ENCODE measurements around the gene EPN3. TPM values are rescaled to one million over a fixed set of nuclear protein-coding genes. Genes with fewer than 3 reads are reported as not detected.

The EPN3 gene
- polyA plus RNA-seq, 1 donor (not counting 4 experiments of a cell fraction or from before 2014, with no cell fraction given) = 66.7 TPM

GRCh38 chr17:50484386-50485155 is 48.0 kb upstream of the EPN3 start:
- H3K27ac ChIP-seq (ENCODE audit: control insufficient read depth, insufficient read depth, low read length) = no peak overlapping the region
- FAIRE-seq (no peak), DNase-seq (ENCODE audit: low read depth, low spot score) (no peak)
- no peak overlapping the region for H2AFZ ChIP-seq (ENCODE audit: control insufficient read depth, low read length)
- no peaks in the 10 kb centered on the region for H4K20me1 ChIP-seq (ENCODE audit: control insufficient read depth, extremely low read depth, insufficient read depth, low read length)
- no peak overlapping the region for H3K4me2 ChIP-seq (ENCODE audit: control insufficient read depth, extremely low read depth, insufficient read depth, low read depth, low read length)
- dilution Hi-C loops (cut with MboI; ENCODE audit: extremely low pct_ligation_motif_present, low sequenced_read_pairs) = no loop called here
- peaks cover 9% of the 10 kb centered on the region for H3K79me2 ChIP-seq (ENCODE audit: control insufficient read depth, insufficient read depth, low read length)
- no peaks in the 10 kb centered on the region for H3K9me3 ChIP-seq (ENCODE audit: control insufficient read depth, low read depth, low read length)
- TF ChIP-seq EZH2 (IDR thresholded peaks at IDR 0.05; ENCODE audit: low read length) = no peak
- TF ChIP-seq CTCF (optimal IDR thresholded peaks at IDR 0.05 in 1 of 3, IDR thresholded peaks at IDR 0.05 in 1 of 3, conservative IDR thresholded peaks at IDR 0.05 in 1 of 3; ENCODE audit: extremely low read depth in 1 of 3, insufficient read depth in 2 of 3, low read length in 3 of 3) = no peak
- no peaks in the 10 kb centered on the region for H3K27me3 ChIP-seq (ENCODE audit: control insufficient read depth, extremely low read depth, insufficient read depth, low read length)
- H3K9ac ChIP-seq (ENCODE audit: control insufficient read depth, extremely low read depth, insufficient read depth, low read length) = no peak overlapping the region
- H3K36me3 ChIP-seq (ENCODE audit: control insufficient read depth in 2 of 2, extremely low read depth in 1 of 2, insufficient read depth in 2 of 2, low read length in 2 of 2) = peaks cover 6 to 26% of the 10 kb centered on the region in 2 experiments
- no peaks in the 10 kb centered on the region for H3K9me1 ChIP-seq (ENCODE audit: control insufficient read depth, extremely low read depth, insufficient read depth, low read length)
- no peak overlapping the region for H3K4me3 ChIP-seq (ENCODE audit: control insufficient read depth in 2 of 3, extremely low read depth in 1 of 3, insufficient read depth in 2 of 3, low read depth in 1 of 3, low read length in 3 of 3)
- peaks cover 40% of the 10 kb centered on the region for H3K4me1 ChIP-seq (ENCODE audit: control insufficient read depth, extremely low read depth, insufficient read depth, low read length)

- Histone ChIP-seq H3K4me2 (ENCODE audit: control insufficient read depth, extremely low read depth, insufficient read depth, low read depth, low read length) (peak overlapping the region; percentile 62), H3K9me3 (ENCODE audit: control insufficient read depth, low read depth, low read length) (no peaks in the 10 kb centered on the region), H3K27ac (ENCODE audit: control insufficient read depth, insufficient read depth, low read length) (peak overlapping the region; percentile 85), H3K79me2 (ENCODE audit: control insufficient read depth, insufficient read depth, low read length) (no peaks in the 10 kb centered on the region), H3K36me3 (ENCODE audit: control insufficient read depth in 2 of 2, extremely low read depth in 1 of 2, insufficient read depth in 2 of 2, low read length in 2 of 2) (peaks cover 6 to 12% of the 10 kb centered on the region in 2 experiments), H3K4me1 (ENCODE audit: control insufficient read depth, extremely low read depth, insufficient read depth, low read length) (peaks cover 23% of the 10 kb centered on the region), H2AFZ (ENCODE audit: control insufficient read depth, low read length) (no peak overlapping the region), H3K9me1 (ENCODE audit: control insufficient read depth, extremely low read depth, insufficient read depth, low read length) (no peaks in the 10 kb centered on the region), H3K9ac (ENCODE audit: control insufficient read depth, extremely low read depth, insufficient read depth, low read length) (peak overlapping the region; percentile 55), H4K20me1 (ENCODE audit: control insufficient read depth, extremely low read depth, insufficient read depth, low read length) (no peaks in the 10 kb centered on the region), H3K4me3 (ENCODE audit: control insufficient read depth in 2 of 3, extremely low read depth in 1 of 3, insufficient read depth in 2 of 3, low read depth in 1 of 3, low read length in 3 of 3) (no peak overlapping the region), H3K27me3 (ENCODE audit: control insufficient read depth, extremely low read depth, insufficient read depth, low read length) (no peaks in the 10 kb centered on the region)
- FAIRE-seq = peak; percentile 95
- DNase-seq (ENCODE audit: low read depth, low spot score) = peak; percentile 71
- dilution Hi-C loops (cut with MboI; ENCODE audit: extremely low pct_ligation_motif_present, low sequenced_read_pairs) = no loop called here
- TF ChIP-seq EZH2 (IDR thresholded peaks at IDR 0.05; ENCODE audit: low read length) = no peak
- TF ChIP-seq CTCF (optimal IDR thresholded peaks at IDR 0.05 in 1 of 3, IDR thresholded peaks at IDR 0.05 in 1 of 3, conservative IDR thresholded peaks at IDR 0.05 in 1 of 3; ENCODE audit: extremely low read depth in 1 of 3, insufficient read depth in 2 of 3, low read length in 3 of 3) = no peak
Measured at GRCh38 chr17:50487213-50488096, 45.1 kb upstream of the EPN3 start.

All from keratinocyte (primary cell).